Esophagus squamous epithelium (tissue), 4 donors: Measurements from ENCODE around the gene CDK6.

ENCODE experiments used
- POLR2A ChIP-seq, 4 donors: fragments of 450-650 bp; IDR thresholded peaks; one replicate each; pipeline ENCODE4 v1.6.1; 2017; ENCODE audit warnings: antibody characterized with exemption in 4 of 4, mild to moderate bottlenecking in 4 of 4, moderate library complexity in 3 of 4
- TF ChIP-seq, protein P1 (sequence below), 6 experiments: fragments of 450-650 bp in 4 of 6; fragments of 200-600 bp in 2 of 6; sonication (generic) in 2 of 6; IDR thresholded peaks; one replicate each; pipeline ENCODE4 v1.5.1; 2016 to 2019; ENCODE audit warnings: antibody characterized with exemption in 6 of 6, mild to moderate bottlenecking in 4 of 6, moderate library complexity in 4 of 6

DNA sequence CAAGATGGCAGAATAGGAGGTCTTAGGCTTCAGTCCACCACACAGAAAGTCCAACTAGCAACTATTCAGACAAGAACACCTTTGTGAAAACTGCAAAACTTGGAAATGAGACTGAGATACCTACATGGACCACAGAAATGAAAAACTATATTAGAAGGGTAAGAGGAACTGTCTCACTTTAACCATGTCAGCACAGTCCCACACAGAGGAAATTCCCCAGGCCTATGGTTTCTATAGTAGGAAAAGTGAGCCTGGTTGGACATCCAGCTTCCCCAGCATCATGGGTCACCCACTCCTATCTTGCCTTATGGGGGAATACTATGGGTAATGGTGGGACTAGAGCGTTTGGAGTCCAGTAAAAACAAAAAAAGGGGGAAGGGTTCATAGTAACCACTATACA, 38.8 kb upstream of the CDK6 start:
- TF ChIP-seq, protein P1, sequence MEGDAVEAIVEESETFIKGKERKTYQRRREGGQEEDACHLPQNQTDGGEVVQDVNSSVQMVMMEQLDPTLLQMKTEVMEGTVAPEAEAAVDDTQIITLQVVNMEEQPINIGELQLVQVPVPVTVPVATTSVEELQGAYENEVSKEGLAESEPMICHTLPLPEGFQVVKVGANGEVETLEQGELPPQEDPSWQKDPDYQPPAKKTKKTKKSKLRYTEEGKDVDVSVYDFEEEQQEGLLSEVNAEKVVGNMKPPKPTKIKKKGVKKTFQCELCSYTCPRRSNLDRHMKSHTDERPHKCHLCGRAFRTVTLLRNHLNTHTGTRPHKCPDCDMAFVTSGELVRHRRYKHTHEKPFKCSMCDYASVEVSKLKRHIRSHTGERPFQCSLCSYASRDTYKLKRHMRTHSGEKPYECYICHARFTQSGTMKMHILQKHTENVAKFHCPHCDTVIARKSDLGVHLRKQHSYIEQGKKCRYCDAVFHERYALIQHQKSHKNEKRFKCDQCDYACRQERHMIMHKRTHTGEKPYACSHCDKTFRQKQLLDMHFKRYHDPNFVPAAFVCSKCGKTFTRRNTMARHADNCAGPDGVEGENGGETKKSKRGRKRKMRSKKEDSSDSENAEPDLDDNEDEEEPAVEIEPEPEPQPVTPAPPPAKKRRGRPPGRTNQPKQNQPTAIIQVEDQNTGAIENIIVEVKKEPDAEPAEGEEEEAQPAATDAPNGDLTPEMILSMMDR (IDR thresholded peaks at IDR 0.05) = no peak
- TF ChIP-seq POLR2A (IDR thresholded peaks at IDR 0.05) = no peak
